GM04503 (cell line): ENCODE measurements around the gene SLC2A8.
A peak's percentile ranks its signal among the peaks of the same experiment; 100 is the strongest.

ENCODE experiments used
- DNase-seq: peaks from one replicate; pipeline ENCODE4 v3.0.0-alpha.2; 2012; ENCODE audit warnings: low read depth

The SLC2A8 gene

DNA sequence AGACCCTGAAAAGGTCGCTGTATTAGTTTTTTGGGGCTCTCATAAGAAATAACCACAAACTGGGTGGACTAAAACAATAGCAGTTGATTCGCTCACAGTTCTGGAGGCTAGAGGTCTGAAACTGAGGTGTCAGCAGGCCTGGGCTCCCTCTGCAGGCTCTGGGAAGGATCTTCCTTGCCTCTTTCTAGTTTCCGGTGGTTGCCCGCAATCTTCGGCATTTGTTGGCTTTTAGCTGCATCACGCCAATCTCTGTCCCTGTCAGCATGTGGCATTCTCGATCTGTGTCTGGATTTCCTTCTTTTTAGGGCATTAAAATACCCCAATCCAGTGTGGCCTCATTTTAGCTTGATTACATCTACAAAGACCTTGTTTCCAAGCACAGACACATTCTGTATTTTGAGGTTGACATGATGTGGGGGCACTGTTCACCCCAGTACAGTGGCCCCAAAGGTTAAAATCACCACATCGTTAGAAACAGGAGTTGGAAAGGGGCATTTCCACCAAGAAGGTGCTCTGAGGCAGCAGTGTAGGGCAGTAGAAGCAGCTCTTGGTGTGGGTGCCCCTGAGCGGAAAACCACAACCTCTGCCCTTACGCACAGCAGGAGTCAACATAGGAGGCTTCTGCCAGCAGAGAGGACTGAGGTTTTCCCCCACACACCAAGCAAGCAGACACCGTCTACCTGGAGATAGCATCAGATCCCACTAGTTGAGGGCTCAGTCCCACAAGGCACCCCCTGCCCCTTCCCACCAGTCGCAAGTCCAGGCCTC, 40.7 kb downstream of the SLC2A8 start:
- no peak for DNase-seq

- DNase-seq, result no peak
These were observed 41.4 kb downstream of the SLC2A8 start for GRCh38 chr9:127438394-127438793.

- no peak for DNase-seq
These were observed 47.4 kb downstream of the SLC2A8 start for GRCh38 chr9:127444283-127444920.

GRCh38 chr9:127444921-127445850, 48.2 kb downstream of the SLC2A8 start:
- no peak for DNase-seq

DNA sequence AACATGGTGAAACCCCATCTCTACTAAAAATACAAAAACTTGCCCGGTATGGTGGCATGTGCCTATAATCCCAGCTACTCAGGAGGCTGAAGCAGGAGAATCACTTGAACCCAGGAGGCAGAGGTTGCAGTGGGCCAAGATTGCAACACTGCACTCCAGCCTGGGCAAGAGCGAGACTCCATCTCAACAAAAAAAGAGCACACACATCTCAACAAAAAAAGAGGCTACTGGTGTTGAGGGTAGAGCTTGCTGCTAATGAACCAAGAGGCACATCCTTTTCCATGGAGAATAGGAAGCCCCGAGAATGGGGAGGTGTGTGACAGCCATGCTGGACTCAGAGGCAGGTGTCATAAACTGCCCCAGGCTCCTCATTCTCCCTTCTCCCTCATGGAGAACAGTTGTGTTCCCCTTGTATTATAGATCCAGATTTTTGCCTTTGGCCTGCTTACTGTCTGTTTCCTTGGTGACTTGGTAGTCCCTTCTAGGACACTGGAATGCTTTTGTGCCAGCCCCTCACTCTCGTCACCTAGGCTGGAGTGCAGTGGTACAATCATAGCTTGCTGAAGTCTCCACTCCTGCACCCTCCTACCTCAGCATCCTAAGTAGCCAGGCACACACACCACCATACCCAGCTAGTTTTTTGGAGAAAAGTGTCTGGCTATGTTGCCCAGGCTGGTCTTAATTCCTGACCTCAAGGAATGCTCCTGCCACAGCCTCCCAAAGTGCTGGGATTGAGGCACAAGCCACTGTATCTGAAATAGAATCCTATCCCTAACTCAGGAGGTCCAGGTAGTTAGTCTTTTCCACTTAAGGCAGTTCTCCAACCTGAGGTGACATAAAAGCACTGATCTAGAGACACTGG, 49.1 kb downstream of the SLC2A8 start:
- no peak for DNase-seq

DNA sequence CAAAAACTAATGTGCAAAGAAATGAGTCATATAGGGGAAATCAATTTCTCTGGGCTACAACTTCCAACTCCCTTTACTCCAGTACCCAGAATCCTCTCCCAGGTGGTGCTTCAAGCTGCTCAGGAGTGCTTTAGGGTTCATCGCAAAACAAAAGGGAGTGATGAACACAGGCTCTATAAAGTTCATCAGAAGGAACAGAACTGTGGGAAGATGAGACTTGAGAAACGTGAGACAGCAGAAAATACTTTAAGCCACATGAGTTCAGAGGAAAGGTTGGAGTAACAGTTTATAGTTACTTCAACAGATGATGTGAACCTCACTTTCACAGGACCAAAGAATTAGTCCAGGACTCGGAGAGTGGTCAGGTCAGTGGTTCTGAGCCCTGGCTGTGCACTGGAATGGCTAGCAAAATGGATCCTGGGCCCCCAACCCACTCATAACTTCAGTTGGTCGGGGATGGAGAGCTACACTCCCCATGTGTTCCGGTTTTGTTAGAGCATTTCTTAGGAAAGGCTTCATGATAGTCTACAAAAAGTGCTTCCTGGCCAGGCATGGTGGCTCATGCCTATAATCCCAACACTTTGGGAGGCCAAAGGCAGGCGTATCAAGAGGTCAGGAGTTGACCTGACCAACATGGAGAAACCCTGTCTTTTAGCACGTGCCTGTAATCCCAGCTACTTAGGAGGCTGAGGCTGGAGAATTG, 49.9 kb downstream of the SLC2A8 start:
- no peak for DNase-seq

- DNase-seq, result no peak
These were observed 50.6 kb downstream of the SLC2A8 start for GRCh38 chr9:127447416-127448111.

DNA sequence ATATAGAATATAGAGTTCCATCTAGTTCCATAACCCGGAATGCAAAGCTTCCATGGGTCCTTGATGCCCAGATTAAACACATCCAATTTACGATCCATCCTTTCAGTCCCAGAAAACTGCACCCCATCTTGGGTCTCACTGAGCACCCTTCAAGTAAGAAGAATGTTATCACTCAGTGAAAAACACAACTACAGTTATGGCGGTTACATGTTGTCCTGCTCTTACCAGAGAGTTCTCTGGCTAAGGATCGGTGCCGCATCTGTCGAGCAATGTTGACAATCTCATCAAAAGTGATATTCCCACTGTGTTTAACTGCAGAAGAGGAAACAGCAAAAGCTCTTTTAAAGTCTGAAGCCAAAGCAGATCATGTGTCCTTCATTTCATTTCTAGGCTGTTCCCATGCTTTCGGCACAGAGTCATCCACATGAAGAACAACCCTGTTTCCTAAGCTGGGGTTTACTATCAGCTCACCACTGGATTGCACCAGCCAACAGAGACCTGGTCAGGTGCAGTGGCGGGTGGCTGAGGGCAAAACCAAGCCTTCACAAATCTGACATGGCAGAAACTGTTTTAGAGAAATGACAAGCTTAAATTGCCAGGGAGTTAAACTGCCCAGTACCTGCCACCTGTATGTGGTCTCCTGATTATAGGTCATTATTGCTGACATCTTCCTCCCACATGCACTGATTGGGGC, 51.3 kb downstream of the SLC2A8 start:
- no peak for DNase-seq

- no peak for DNase-seq
These were observed 52.5 kb downstream of the SLC2A8 start for GRCh38 chr9:127449332-127449966.

- DNase-seq, result no peak
These were observed 53.3 kb downstream of the SLC2A8 start for GRCh38 chr9:127450243-127450760.

GRCh38 chr9:127450830-127451607, 54.0 kb downstream of the SLC2A8 start, which contains the start of the genes LRSAM1 and RPL12:
Gene LRSAM1, plus strand, starts transcription at chr9:127451510. Its CDS starts 3,018 bp downstream, at chr9:127454528.
Gene RPL12, minus strand, starts transcription at chr9:127451406. Its CDS starts 89 bp downstream, at chr9:127451317.
- peak; percentile 51 for DNase-seq

DNA sequence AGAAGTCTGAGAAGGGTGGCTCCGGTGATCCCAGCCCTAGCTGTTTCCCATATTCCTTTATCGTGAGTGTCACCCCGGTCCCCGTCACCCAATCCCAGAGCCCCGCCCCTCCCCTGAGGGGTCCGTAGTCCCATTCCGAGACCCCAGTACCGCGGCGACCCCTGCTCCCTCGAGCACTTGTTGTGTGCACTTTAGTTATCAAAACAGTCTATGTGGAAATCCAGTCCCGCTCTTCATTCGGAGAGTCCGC, 54.6 kb downstream of the SLC2A8 start:
- DNase-seq, result no peak

DNA sequence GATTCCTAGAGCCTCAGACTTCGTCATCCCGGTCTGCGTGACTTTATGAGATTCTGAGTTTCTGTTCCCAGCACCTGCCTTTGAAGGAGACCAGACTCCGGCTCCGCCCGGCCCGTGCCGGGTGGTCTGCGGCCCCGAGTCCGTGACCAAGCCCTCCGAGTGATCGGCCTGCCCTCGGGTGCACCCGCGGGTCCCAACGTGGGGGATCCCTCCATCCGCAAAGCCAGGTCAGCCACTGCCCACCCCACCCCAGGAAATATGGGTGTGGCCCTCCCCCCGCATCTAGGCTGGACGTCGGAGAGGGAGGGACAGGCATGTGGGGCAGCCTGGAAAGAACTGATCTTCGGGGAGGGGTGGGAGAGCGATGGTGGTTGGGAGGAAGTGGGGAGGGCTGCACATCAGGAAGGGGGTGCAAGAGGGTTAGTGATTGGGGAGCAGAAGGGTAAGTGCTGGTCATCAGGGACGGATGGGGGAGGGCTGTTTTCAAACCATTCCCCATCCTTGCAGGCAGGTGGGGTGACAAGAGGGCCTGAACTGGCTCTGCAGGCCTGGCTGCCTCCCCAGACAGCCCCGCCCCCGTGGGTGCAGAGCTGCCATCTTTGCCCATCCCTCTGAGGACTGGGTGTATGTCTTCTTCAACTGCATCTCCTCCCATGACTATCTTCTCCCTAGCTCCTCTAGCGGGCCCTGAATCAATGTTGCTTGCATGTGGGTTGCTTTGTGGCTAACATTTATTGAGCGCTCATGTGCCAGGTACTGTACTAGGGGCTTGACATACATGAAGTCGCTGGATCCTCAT, 55.1 kb downstream of the SLC2A8 start:
- no peak for DNase-seq

- DNase-seq, result no peak
These were observed 55.7 kb downstream of the SLC2A8 start for GRCh38 chr9:127452691-127453090.

- no peak for DNase-seq
These were observed 58.5 kb downstream of the SLC2A8 start for GRCh38 chr9:127455324-127455992.

DNA sequence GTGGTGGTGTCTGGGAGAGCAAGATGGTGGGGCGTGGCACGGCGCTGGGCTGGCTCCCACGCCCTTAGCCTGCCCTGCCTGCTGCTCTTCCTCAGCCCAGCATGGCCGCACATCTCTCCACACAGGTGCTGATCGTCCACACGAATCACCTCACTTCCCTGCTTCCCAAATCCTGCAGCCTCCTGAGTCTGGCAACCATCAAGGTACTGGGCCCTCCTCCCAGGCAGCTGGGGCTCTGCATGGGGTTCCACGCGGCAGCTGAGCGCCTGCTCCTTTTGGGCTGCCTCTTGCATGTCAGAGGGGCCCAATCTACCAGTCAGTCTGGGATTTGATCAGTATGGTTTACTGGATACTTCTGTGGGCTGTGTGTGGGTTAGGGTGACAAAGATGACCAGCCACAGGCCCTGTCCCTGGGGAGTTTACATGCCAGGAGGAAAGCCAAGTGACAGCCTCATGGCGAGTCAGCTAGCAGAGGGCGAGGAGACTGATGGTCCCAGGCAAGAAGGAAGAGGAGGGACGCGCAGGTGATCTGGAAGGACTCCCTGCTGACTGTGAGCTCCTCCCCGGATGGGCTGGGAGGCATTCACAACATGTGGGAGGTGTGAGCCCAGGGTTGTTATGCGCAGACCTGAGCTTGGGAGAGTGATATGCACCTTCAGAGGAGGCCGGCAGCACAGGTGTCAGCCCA, 60.4 kb downstream of the SLC2A8 start:
- DNase-seq, result no peak
